HAP-1 (cell line): ENCODE results near the gene WDR6.

ENCODE experiments used
- DNase-seq, 2 experiments: peaks; one replicate each; pipeline ENCODE4 v3.0.0-alpha.2; 2016 to 2020; ENCODE audit warnings: low spot score in 2 of 2
- H3K27me3 ChIP-seq: fragments of 250-450 bp; sonication (Bioruptor Pico); 2 replicates; pipeline ENCODE4 v1.5.1; 2020; ENCODE audit warnings: low read depth, mild to moderate bottlenecking, moderate library complexity
- H3K36me3 ChIP-seq: fragments of 250-450 bp; sonication (Bioruptor Pico); replicated peaks from 2 replicates; pipeline ENCODE4 v1.5.1; 2020; ENCODE audit warnings: mild to moderate bottlenecking
- H3K4me1 ChIP-seq: fragments of 250-450 bp; sonication (Bioruptor Pico); 2 replicates; pipeline ENCODE4 v1.5.1; 2020; ENCODE audit warnings: mild to moderate bottlenecking
- H3K4me3 ChIP-seq: fragments of 250-450 bp; sonication (Bioruptor Pico); 2 replicates; pipeline ENCODE4 v1.5.1; 2020; ENCODE audit warnings: mild to moderate bottlenecking, moderate library complexity
- H3K9me3 ChIP-seq: fragments of 250-450 bp; sonication (Bioruptor Pico); 2 replicates; pipeline ENCODE4 v1.5.1; 2020; ENCODE audit warnings: mild to moderate bottlenecking, moderate library complexity
- in situ Hi-C: fragments of 300-500 bp; cut with MboI; formaldehyde crosslinking; loops from 3 replicates; pipeline ENCODE4 v1.14.3; 2020; ENCODE audit warnings: low sequenced_read_pairs, inconsistent platforms, mixed read lengths

WDR6 gene

GRCh38 chr3:48982686-48983085 lies 24.5 kb upstream of the WDR6 start:
- no peaks in the 10 kb centered on the region for H3K4me1 ChIP-seq
- no peaks in the 10 kb centered on the region for H3K9me3 ChIP-seq
- in situ Hi-C loops: loop anchor here (10.0 kb wide), 1 partner anchor 462 kb away; no protein-coding TSS in a partner anchor
- H3K27me3 ChIP-seq: no peaks in the 10 kb centered on the region
- H3K4me3 ChIP-seq: no peak overlapping the region
- peaks cover 73% of the 10 kb centered on the region for H3K36me3 ChIP-seq
- DNase-seq: no peak

GRCh38 chr3:48983096-48983495 lies 24.1 kb upstream of the WDR6 start:
- in situ Hi-C loops: loop anchor here (10.0 kb wide), 1 partner anchor 462 kb away; no protein-coding TSS in a partner anchor
- H3K36me3 ChIP-seq: peaks cover 69% of the 10 kb centered on the region
- no peaks in the 10 kb centered on the region for H3K9me3 ChIP-seq
- no peak for DNase-seq
- H3K27me3 ChIP-seq: no peaks in the 10 kb centered on the region
- H3K4me3 ChIP-seq: no peak overlapping the region
- no peaks in the 10 kb centered on the region for H3K4me1 ChIP-seq

GRCh38 chr3:48984663-48985062 lies 22.5 kb upstream of the WDR6 start:
- Histone ChIP-seq H3K9me3 (no peaks in the 10 kb centered on the region), H3K4me3 (no peak overlapping the region), H3K4me1 (peaks cover 6% of the 10 kb centered on the region), H3K36me3 (peaks cover 57% of the 10 kb centered on the region), H3K27me3 (no peaks in the 10 kb centered on the region)
- in situ Hi-C loops: loop anchor here (10.0 kb wide), 1 partner anchor 460 kb away; no protein-coding TSS in a partner anchor
- no peak for DNase-seq

DNA sequence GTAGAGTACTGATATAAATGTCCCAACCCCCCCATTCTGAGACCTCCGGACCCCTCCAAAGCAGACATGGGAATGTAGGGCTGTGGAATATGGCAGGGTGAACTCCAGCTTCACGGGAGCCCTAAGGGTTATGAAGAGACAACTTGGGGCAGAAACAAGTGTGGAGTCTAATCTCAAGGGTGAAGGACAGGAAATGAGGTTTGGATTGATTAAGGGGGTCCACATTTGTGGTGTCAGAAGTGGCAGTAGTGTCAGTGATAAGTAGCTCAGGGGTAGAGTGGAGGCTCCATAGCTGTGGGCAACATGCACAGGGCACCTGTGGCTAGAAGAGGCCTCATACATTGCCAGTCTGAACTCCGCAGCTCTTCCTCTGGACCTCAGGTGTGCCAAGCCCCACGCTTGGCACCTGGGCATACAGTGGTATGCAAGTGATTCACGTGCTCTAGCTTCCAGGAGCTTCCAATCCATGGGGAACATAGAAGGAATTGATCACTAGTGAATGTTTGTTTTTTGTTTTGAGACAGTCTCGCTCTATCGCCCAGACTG lies 21.3 kb upstream of the WDR6 start:
- H3K9me3 ChIP-seq: no peaks in the 10 kb centered on the region
- no peak for DNase-seq
- H3K4me3 ChIP-seq: no peak overlapping the region
- in situ Hi-C loops: loop anchor here (10.0 kb wide), 1 partner anchor 459 kb away; no protein-coding TSS in a partner anchor
- peaks cover 6% of the 10 kb centered on the region for H3K4me1 ChIP-seq
- H3K36me3 ChIP-seq: peaks cover 48% of the 10 kb centered on the region
- H3K27me3 ChIP-seq: no peaks in the 10 kb centered on the region

GRCh38 chr3:48989126-48989795 lies 17.9 kb upstream of the WDR6 start:
- peaks cover 10% of the 10 kb centered on the region for H3K4me1 ChIP-seq
- peak in 1 of 2 experiments; percentile 53 for DNase-seq
- in situ Hi-C loops: loop anchor here (10.0 kb wide), 1 partner anchor 456 kb away; no protein-coding TSS in a partner anchor

GRCh38 chr3:48989796-48990635 lies 17.2 kb upstream of the WDR6 start, which contains the start of gene P4HTM:
TSS of gene P4HTM (plus strand) at chr3:48990241. CDS start at chr3:48990257, 16 bp downstream.
- in situ Hi-C loops: loop anchor here (10.0 kb wide), 1 partner anchor 455 kb away; no protein-coding TSS in a partner anchor
- H3K36me3 ChIP-seq: peaks cover 16% of the 10 kb centered on the region
- DNase-seq: peak; percentile 67 to 87
- peaks cover 10% of the 10 kb centered on the region for H3K4me1 ChIP-seq
- H3K27me3 ChIP-seq: no peaks in the 10 kb centered on the region
- H3K4me3 ChIP-seq: peak within 1 kb of the TSS; percentile 60
- H3K9me3 ChIP-seq: no peaks in the 10 kb centered on the region

More at GRCh38 chr3:48989126-48989795, 17.9 kb upstream of the WDR6 start:
- H3K9me3 ChIP-seq: no peaks in the 10 kb centered on the region
- no peaks in the 10 kb centered on the region for H3K27me3 ChIP-seq
- H3K36me3 ChIP-seq: peaks cover 22% of the 10 kb centered on the region
- H3K4me3 ChIP-seq: peak overlapping the region; percentile 60

DNA sequence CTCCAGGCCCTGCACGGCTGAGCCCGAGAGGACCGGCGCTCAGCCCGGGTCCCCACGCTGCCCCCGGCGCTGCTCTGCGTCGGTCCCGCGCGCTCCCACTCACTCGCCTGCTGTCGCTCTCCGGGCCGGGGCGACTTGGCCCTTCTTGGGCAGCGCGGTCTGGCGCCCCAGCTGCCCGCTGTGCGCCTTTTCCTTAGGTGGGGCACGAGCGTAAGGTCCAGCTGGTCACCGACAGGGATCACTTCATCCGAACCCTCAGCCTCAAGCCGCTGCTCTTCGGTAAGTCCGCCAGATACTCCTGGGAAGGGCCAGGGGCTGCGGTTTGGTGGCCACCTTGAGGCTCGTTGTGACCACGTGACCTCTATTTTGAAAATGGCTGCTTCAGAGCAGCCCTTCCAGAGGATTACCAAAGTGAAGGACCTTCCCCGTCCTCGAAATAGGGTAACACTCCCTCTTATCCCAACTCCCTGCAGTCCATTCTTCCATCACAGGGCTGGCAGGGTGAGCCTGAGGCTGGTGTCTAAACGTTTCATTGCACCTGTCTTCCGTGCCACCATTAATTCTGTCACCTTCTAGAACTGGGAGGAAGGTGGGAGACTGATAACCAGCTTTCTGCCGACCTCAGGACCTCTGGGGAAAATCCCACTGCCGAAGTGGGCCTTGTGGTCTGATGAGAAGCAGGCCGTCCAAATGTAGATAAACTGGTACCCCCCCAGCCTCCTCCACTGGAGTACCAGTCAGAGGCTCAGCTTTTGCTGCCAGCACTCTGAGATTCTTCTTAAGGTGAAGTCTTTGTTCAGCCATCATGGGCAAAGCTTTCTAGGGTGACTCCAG lies 16.3 kb upstream of the WDR6 start:
- peak overlapping the region; percentile 60 for H3K4me3 ChIP-seq
- DNase-seq: peak; percentile 40 to 69
- in situ Hi-C loops: no loop called here
- H3K4me1 ChIP-seq: peaks cover 10% of the 10 kb centered on the region
- no peaks in the 10 kb centered on the region for H3K27me3 ChIP-seq
- peaks cover 11% of the 10 kb centered on the region for H3K36me3 ChIP-seq
- no peaks in the 10 kb centered on the region for H3K9me3 ChIP-seq

DNA sequence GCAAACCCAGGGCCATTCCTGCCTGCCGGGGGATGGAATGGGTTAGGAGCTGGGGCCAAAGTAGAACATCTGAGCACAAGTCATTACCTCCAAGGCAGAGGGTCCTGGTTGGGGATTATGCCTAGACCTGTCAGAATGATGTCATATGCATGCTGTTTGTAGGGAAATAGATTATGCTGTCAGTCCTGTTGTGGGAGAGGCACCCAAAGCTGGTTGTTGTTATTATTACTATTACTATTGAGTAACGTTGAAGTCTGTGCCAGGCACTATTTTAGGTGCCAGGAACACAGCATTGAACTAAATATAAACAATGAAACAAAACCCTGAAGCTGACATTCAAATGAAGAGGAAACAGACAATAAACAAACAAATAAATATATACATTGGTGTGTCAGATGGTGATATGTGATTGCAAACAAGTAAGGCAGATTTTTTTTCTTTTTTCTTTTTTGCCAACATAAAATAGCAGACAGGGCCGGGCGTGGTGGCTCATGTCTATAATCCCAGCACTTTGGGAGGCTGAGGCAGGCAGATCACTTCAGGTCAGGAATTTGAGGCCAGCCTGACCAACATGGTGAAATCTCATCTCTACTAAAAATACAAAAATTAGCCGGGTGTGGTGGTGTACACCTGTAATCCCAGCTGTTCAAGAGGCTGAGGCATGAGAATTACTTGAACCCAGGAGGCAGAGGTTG lies 15.2 kb upstream of the WDR6 start:
- Histone ChIP-seq H3K36me3 (peaks cover 7% of the 10 kb centered on the region), H3K4me3 (peak overlapping the region; percentile 60), H3K4me1 (peaks cover 10% of the 10 kb centered on the region), H3K27me3 (no peaks in the 10 kb centered on the region), H3K9me3 (no peaks in the 10 kb centered on the region)
- in situ Hi-C loops: no loop called here
- DNase-seq: no peak

- H3K4me1 ChIP-seq: peaks cover 10% of the 10 kb centered on the region
- DNase-seq: no peak
- H3K36me3 ChIP-seq: peaks cover 7% of the 10 kb centered on the region
- H3K4me3 ChIP-seq: no peak overlapping the region
- no peaks in the 10 kb centered on the region for H3K27me3 ChIP-seq
- in situ Hi-C loops: no loop called here
- H3K9me3 ChIP-seq: no peaks in the 10 kb centered on the region
Measured at GRCh38 chr3:48993834-48994233, 13.4 kb upstream of the WDR6 start.

DNA sequence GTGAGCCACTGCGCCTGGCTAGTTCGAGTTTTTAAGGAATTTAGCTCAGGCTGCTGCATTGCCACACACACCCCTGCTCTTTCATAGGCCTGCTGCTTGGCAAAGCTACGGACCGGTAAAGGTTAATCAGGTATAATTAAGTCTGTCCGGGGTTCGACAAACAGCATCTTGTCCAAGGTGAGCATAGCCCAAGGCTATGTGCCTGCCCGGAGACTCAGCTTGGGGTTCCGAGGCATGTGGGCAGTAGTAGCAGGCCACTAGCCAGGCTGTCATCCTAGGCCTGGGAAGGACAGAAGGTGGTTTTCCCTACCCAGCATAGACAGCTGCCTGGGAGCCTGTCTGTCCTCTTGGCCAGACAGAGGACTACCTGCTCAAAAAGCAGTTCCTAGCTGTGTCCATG lies 10.6 kb upstream of the WDR6 start:
- H3K4me1 ChIP-seq: peaks cover 2% of the 10 kb centered on the region; the same call in 1 of the 2 replicates
- peaks cover 7% of the 10 kb centered on the region for H3K36me3 ChIP-seq
- in situ Hi-C loops: no loop called here
- DNase-seq: no peak
- H3K9me3 ChIP-seq: no peaks in the 10 kb centered on the region
- H3K4me3 ChIP-seq: no peak overlapping the region
- H3K27me3 ChIP-seq: no peaks in the 10 kb centered on the region

GRCh38 chr3:48997102-48997635 lies 10.0 kb upstream of the WDR6 start:
- Histone ChIP-seq H3K9me3 (no peaks in the 10 kb centered on the region), H3K4me1 (no peaks in the 10 kb centered on the region), H3K36me3 (peaks cover 7% of the 10 kb centered on the region), H3K27me3 (no peaks in the 10 kb centered on the region), H3K4me3 (no peak overlapping the region)
- in situ Hi-C loops: no loop called here
- no peak for DNase-seq
